ENCODE data around the gene ZNF492.
"Not testable (repeated sequence)": the region's sequence is repeated elsewhere in the genome, so short reads cannot be mapped to it uniquely, and the experiment has no call there.

GRCh38 chr19:22703096-22703495, 69.0 kb downstream of the ZNF492 start:
- not testable (repeated sequence) for TF ChIP-seq CTCF (IDR thresholded peaks at IDR 0.05; ENCODE audit: low read depth, low read length); EZH2phosphoT487 (IDR thresholded peaks at IDR 0.05; ENCODE audit: low read depth)

Measured in OCI-LY3 (cell line).